HepG2 (cell line): ENCODE measurements around the gene VAV2. TPM values are rescaled to one million over a fixed set of nuclear protein-coding genes. Genes with fewer than 3 reads are reported as not detected.

ENCODE experiments used
- CAMTA2 ChIP-seq: sonication (generic); formaldehyde crosslinking; IDR thresholded peaks from 2 replicates; pipeline ENCODE4 v1.4.0; 2020; ENCODE audit warnings: mild to moderate bottlenecking, missing genetic modification reagents, borderline replicate concordance
- DNMT1 ChIP-seq: sonication (generic); formaldehyde crosslinking; IDR thresholded peaks from 2 replicates; pipeline ENCODE4 v1.5.1; 2020; ENCODE audit warnings: mild to moderate bottlenecking, missing genetic modification reagents
- FOXA1 ChIP-seq, 2 experiments: fragments of 450-650 bp in 1 of 2; sonication (generic) in 1 of 2; formaldehyde crosslinking in 1 of 2; IDR thresholded peaks; 2 replicates each; pipeline versions ENCODE4 v1.4.0 to v1.6.1; 2016 to 2020; ENCODE audit warnings: missing genetic modification reagents in 1 of 2
- JUN ChIP-seq: sonication (generic); formaldehyde crosslinking; IDR thresholded peaks from 2 replicates; pipeline ENCODE4 v1.4.0; 2020; ENCODE audit warnings: mild to moderate bottlenecking, missing genetic modification reagents
- KDM6A ChIP-seq: IDR thresholded peaks from 2 replicates; pipeline ENCODE4 v1.6.1; 2016; ENCODE audit warnings: low read depth
- MIXL1 ChIP-seq: IDR thresholded peaks from 2 replicates; pipeline ENCODE4 v1.6.1; 2016
- MXI1 ChIP-seq: IDR thresholded peaks from 3 replicates; pipeline ENCODE4 v1.6.1; 2012; ENCODE audit warnings: low read depth, low read length, inconsistent platforms, borderline replicate concordance
- NBN ChIP-seq: fragments of 450-650 bp; conservative IDR thresholded peaks from 2 replicates; pipeline ENCODE4 v1.6.1; 2017
- NR2C2 ChIP-seq: sonication (generic); formaldehyde crosslinking; IDR thresholded peaks from 2 replicates; pipeline ENCODE4 v1.4.0; 2020; ENCODE audit warnings: missing genetic modification reagents, mild to moderate bottlenecking, moderate library complexity, borderline replicate concordance
- SPEN ChIP-seq: sonication (generic); formaldehyde crosslinking; IDR thresholded peaks from 2 replicates; pipeline ENCODE4 v1.5.1; 2020; ENCODE audit warnings: low read depth, mild to moderate bottlenecking, missing genetic modification reagents
- THAP11 ChIP-seq: IDR thresholded peaks from 2 replicates; pipeline ENCODE4 v1.6.1; 2016; ENCODE audit warnings: missing biosample characterization, missing genetic modification reagents
- ZC3H13 ChIP-seq: sonication (generic); formaldehyde crosslinking; IDR thresholded peaks from 2 replicates; pipeline ENCODE4 v1.8.1; 2023; ENCODE audit warnings: mild to moderate bottlenecking, missing genetic modification reagents, moderate library complexity
- ZNF232 ChIP-seq: sonication (generic); formaldehyde crosslinking; IDR thresholded peaks from 2 replicates; pipeline ENCODE4 v1.4.0; 2020; ENCODE audit warnings: missing genetic modification reagents, borderline replicate concordance
- ZNF510 ChIP-seq: sonication (generic); formaldehyde crosslinking; IDR thresholded peaks from 2 replicates; pipeline ENCODE4 v1.4.0; 2020; ENCODE audit warnings: low read depth, mild to moderate bottlenecking, missing genetic modification reagents
- ZNF589 ChIP-seq: sonication (generic); formaldehyde crosslinking; conservative IDR thresholded peaks from 2 replicates; pipeline ENCODE4 v1.8.0; 2022; ENCODE audit warnings: mild to moderate bottlenecking, moderate library complexity, missing genetic modification reagents
- ZNF660 ChIP-seq: sonication (generic); formaldehyde crosslinking; IDR thresholded peaks from 2 replicates; pipeline ENCODE4 v1.5.1; 2020; ENCODE audit warnings: mild to moderate bottlenecking, low read depth, missing genetic modification reagents, borderline replicate concordance
- polyA plus RNA-seq, 8 experiments: library from polyadenylated mRNA; depleted of rRNA in 3 of 8; stranded (reverse) in 7 of 8; unstranded in 1 of 8; fragments of >200 nt; fragmentation: Illumina TruSeq in 4 of 8; extraction: Trizol in 4 of 8; gene quantifications; 2 replicates each; pipeline versions ENCODE4 v1.2.1 to v1.2.3, GENCODE V29; 2011 to 2016; ENCODE audit warnings: low read depth in 4 of 8, missing spikeins in 1 of 8, mixed read lengths in 1 of 8; ENCODE audit not compliant: insufficient read depth in 1 of 8
- total RNA-seq, 5 experiments: library from RNA; depleted of rRNA; stranded (reverse); fragments of >200 nt; fragmentation: Illumina TruSeq; extraction: Trizol; gene quantifications; 2 replicates each; pipeline ENCODE4 v1.2.3, GENCODE V29; 2016; ENCODE audit warnings: low read depth in 1 of 5
- TF ChIP-seq, protein P1 (sequence below): sonication (generic); formaldehyde crosslinking; IDR thresholded peaks from 2 replicates; pipeline ENCODE4 v1.8.0; 2022; ENCODE audit warnings: missing genetic modification reagents, mild to moderate bottlenecking, borderline replicate concordance
- TF ChIP-seq, protein P2 (sequence below): IDR thresholded peaks from 2 replicates; pipeline ENCODE4 v1.6.1; 2012; ENCODE audit warnings: low read depth, low read length, improper control_type of control experiment
- TF ChIP-seq, protein P3 (sequence below): sonication (generic); formaldehyde crosslinking; IDR thresholded peaks from 2 replicates; pipeline ENCODE4 v1.4.0; 2020; ENCODE audit warnings: mild to moderate bottlenecking, missing genetic modification reagents
- TF ChIP-seq, protein P4 (sequence below): sonication (generic); formaldehyde crosslinking; IDR thresholded peaks from 2 replicates; pipeline ENCODE4 v1.8.0; 2022; ENCODE audit warnings: mild to moderate bottlenecking, missing genetic modification reagents
- TF ChIP-seq, protein P5 (sequence below): sonication (generic); formaldehyde crosslinking; IDR thresholded peaks from 2 replicates; pipeline ENCODE4 v1.4.0; 2020; ENCODE audit warnings: mild to moderate bottlenecking, missing genetic modification reagents

VAV2 gene
- total and polyA plus RNA-seq, 2 of the 13 experiments (the other 11 are each of a cell fraction or from before 2014, with no cell fraction given): 22.5 to 22.9 TPM

DNA sequence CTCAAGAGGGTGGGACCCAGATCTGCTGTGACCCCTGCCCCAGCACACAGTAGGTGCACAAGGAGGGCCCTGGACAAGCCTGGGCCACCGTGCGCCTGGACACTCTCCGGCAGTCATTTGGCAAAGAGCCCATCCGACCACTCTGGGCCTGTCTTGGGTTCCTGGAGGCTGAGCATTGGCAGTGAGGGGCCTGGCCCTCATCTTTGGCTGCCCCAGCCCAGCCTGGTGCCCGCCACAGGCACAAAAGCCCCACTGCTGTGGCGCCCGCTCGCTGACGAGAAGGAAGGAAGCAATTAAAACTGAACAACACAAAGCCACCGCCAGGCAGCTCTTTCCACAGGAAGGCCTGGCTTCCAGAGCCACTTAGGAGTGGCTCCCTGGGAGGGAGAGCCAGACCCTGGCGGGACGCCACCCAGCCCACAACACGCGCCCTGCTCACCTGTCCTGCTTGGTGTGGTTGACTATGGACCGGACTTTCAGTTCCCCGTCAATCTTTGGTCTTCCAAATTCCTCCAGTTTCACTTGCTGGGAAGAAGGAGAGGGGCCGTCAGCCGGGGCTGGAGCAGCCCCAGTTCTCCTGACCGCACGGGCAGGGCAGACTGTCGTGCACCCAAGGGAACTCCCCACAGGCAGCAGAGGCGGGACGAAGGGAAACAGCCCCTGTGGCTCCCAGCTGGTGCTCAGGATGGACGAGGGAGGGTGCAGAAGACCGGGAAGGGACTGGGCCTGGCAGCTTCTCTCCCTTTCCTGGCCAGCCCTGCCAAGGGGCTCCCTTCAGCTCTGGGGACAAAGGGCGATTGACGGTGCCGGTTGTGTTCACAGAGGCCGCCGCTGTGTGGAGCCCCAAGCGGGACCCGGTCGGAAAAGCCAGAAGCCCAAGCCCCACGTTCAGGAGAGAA, 203.1 kb downstream of the VAV2 start (continued):
- TF ChIP-seq, protein P1, sequence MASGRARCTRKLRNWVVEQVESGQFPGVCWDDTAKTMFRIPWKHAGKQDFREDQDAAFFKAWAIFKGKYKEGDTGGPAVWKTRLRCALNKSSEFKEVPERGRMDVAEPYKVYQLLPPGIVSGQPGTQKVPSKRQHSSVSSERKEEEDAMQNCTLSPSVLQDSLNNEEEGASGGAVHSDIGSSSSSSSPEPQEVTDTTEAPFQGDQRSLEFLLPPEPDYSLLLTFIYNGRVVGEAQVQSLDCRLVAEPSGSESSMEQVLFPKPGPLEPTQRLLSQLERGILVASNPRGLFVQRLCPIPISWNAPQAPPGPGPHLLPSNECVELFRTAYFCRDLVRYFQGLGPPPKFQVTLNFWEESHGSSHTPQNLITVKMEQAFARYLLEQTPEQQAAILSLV (CRISPR knock-in tag): no peak; the same call in 1 of the 2 replicates
- TF ChIP-seq ZC3H13 (CRISPR knock-in tag) (peak; percentile 64; the same call in 1 of the 2 replicates), FOXA1 (IDR thresholded peaks at IDR 0.05) (no peak), FOXA1 (CRISPR knock-in tag; IDR thresholded peaks at IDR 0.05) (0 out of 2 replicates have a peak, but pooled peaks have one; percentile 39), ZNF660 (CRISPR knock-in tag) (no peak), DNMT1 (no peak), THAP11 (CRISPR knock-in tag) (0 out of 2 replicates have a peak, but pooled peaks have one; percentile 15), MXI1 (no peak), NBN (no peak), JUN (CRISPR knock-in tag) (no peak), ZNF589 (CRISPR knock-in tag) (no peak), NR2C2 (no peak), ZNF510 (CRISPR knock-in tag) (no peak), CAMTA2 (no peak), SPEN (CRISPR knock-in tag) (peak; percentile 39; the same call in 1 of the 2 replicates), KDM6A (CRISPR knock-in tag) (no peak), MIXL1 (no peak), ZNF232 (no peak)
- TF ChIP-seq, protein P2, sequence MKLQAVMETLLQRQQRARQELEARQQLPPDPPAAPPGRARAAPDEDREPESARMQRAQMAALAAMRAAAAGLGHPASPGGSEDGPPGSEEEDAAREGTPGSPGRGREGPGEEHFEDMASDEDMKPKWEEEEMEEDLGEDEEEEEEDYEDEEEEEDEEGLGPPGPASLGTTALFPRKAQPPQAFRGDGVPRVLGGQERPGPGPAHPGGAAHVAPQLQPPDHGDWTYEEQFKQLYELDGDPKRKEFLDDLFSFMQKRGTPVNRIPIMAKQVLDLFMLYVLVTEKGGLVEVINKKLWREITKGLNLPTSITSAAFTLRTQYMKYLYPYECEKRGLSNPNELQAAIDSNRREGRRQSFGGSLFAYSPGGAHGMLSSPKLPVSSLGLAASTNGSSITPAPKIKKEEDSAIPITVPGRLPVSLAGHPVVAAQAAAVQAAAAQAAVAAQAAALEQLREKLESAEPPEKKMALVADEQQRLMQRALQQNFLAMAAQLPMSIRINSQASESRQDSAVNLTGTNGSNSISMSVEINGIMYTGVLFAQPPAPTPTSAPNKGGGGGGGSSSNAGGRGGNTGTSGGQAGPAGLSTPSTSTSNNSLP: no peak
- TF ChIP-seq, protein P3, sequence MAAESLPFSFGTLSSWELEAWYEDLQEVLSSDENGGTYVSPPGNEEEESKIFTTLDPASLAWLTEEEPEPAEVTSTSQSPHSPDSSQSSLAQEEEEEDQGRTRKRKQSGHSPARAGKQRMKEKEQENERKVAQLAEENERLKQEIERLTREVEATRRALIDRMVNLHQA (CRISPR knock-in tag): no peak
- TF ChIP-seq, protein P4, sequence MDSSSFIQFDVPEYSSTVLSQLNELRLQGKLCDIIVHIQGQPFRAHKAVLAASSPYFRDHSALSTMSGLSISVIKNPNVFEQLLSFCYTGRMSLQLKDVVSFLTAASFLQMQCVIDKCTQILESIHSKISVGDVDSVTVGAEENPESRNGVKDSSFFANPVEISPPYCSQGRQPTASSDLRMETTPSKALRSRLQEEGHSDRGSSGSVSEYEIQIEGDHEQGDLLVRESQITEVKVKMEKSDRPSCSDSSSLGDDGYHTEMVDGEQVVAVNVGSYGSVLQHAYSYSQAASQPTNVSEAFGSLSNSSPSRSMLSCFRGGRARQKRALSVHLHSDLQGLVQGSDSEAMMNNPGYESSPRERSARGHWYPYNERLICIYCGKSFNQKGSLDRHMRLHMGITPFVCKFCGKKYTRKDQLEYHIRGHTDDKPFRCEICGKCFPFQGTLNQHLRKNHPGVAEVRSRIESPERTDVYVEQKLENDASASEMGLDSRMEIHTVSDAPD (CRISPR knock-in tag): no peak
- TF ChIP-seq, protein P5, sequence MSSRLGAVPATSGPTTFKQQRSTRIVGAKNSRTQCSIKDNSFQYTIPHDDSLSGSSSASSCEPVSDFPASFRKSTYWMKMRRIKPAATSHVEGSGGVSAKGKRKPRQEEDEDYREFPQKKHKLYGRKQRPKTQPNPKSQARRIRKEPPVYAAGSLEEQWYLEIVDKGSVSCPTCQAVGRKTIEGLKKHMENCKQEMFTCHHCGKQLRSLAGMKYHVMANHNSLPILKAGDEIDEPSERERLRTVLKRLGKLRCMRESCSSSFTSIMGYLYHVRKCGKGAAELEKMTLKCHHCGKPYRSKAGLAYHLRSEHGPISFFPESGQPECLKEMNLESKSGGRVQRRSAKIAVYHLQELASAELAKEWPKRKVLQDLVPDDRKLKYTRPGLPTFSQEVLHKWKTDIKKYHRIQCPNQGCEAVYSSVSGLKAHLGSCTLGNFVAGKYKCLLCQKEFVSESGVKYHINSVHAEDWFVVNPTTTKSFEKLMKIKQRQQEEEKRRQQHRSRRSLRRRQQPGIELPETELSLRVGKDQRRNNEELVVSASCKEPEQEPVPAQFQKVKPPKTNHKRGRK: no peak
